ENCODE results near the gene ARHGAP22.

The ARHGAP22 gene

DNA sequence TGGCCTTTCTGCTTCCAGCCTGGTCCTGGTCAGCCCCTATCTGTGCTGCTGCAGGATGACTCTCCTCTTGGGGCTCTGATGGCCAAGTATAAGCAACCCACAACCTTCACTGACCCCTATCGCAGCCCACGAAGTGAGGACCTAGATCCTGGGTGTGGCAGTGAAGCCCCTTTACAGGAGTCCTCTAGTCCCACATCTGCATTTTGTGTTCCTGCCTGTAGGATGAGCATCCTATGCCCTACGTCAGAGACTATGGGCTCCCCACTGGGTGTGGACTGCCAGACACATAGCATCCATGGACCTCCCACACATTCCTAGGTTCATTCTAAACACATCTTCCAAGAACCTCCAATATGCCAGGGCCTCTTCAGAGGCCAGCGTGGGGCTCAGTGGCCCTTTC, 29.0 kb downstream of the ARHGAP22 start:
- H3K4me3 Mint-ChIP-seq = peak overlapping the region in 1 of 2 donors; percentile 82
- DNase-seq (no peak), ATAC-seq (replicated peaks) (no peak)
- H3K4me1 Mint-ChIP-seq = peaks cover 70 to 92% of the 10 kb centered on the region in 2 donors
- H3K27me3 Mint-ChIP-seq = no peaks in the 10 kb centered on the region
- peaks cover 6 to 7% of the 10 kb centered on the region in 2 donors for H3K9me3 Mint-ChIP-seq
- H3K27ac Mint-ChIP-seq = peak overlapping the region; percentile 99
- H3K36me3 Mint-ChIP-seq = peaks cover 31 to 40% of the 10 kb centered on the region in 2 donors

- ATAC-seq (replicated peaks) = peak; percentile 50 to 64
- DNase-seq = peak; percentile 64
- peaks cover 6 to 7% of the 10 kb centered on the region in 2 donors for H3K9me3 Mint-ChIP-seq
- H3K27me3 Mint-ChIP-seq = no peaks in the 10 kb centered on the region
- H3K4me1 Mint-ChIP-seq = peaks cover 67 to 95% of the 10 kb centered on the region in 2 donors
- peak overlapping the region; percentile 79 to 82 for H3K4me3 Mint-ChIP-seq
- H3K27ac Mint-ChIP-seq = peak overlapping the region; percentile 99
- peaks cover 25 to 35% of the 10 kb centered on the region in 2 donors for H3K36me3 Mint-ChIP-seq
These were observed 30.0 kb downstream of the ARHGAP22 start for GRCh38 chr10:48574817-48575380.

DNA sequence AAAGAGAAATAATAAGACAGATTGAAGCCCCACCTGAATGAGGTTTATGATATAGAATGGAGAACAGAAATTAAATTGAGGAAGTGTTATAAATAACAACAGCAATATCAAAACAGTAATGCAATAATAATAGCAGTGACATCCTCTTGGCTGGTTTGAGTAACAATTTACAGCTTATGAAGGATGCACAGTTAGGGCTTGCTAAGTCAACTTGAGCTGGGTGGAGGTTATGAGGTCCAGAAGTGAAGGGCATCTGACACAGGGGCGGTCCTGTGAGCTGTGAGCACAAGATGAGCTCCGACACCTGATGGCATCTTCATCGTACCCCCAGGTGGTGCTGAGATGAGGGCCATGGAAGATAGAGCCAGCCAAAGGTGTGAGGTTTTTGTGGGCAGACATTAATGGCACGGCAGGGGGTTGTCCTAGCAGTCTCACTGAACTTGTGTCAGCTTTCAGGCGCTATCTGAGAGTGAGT, 30.5 kb downstream of the ARHGAP22 start:
- Mint-ChIP-seq H3K27me3 (no peaks in the 10 kb centered on the region), H3K27ac (peak overlapping the region; percentile 99), H3K4me1 (peaks cover 62 to 89% of the 10 kb centered on the region in 2 donors), H3K9me3 (peaks cover 6 to 7% of the 10 kb centered on the region in 2 donors), H3K4me3 (peak overlapping the region; percentile 79 to 82), H3K36me3 (peaks cover 21 to 29% of the 10 kb centered on the region in 2 donors)
- peak; percentile 73 for DNase-seq
- peak; percentile 76 to 80 for ATAC-seq (replicated peaks)

- Mint-ChIP-seq H3K4me3 (peak overlapping the region in 1 of 2 donors; percentile 41), H3K9me3 (peaks cover 3 to 4% of the 10 kb centered on the region in 2 donors), H3K36me3 (peaks cover 19 to 29% of the 10 kb centered on the region in 2 donors), H3K27me3 (no peaks in the 10 kb centered on the region), H3K27ac (peak overlapping the region; percentile 99), H3K4me1 (peaks cover 61 to 77% of the 10 kb centered on the region in 2 donors)
- DNase-seq (no peak), ATAC-seq (replicated peaks) (no peak)
These were observed 31.8 kb downstream of the ARHGAP22 start for GRCh38 chr10:48573045-48573444.

- Mint-ChIP-seq H3K4me3 (no peak overlapping the region), H3K27ac (peak overlapping the region; percentile 99), H3K9me3 (peaks cover 3% of the 10 kb centered on the region in 2 donors), H3K36me3 (peaks cover 19 to 28% of the 10 kb centered on the region in 2 donors), H3K27me3 (no peaks in the 10 kb centered on the region), H3K4me1 (peaks cover 59 to 77% of the 10 kb centered on the region in 2 donors)
- no peak for DNase-seq
- ATAC-seq (replicated peaks) = no peak
These were observed 32.5 kb downstream of the ARHGAP22 start for GRCh38 chr10:48572414-48572813.

DNA sequence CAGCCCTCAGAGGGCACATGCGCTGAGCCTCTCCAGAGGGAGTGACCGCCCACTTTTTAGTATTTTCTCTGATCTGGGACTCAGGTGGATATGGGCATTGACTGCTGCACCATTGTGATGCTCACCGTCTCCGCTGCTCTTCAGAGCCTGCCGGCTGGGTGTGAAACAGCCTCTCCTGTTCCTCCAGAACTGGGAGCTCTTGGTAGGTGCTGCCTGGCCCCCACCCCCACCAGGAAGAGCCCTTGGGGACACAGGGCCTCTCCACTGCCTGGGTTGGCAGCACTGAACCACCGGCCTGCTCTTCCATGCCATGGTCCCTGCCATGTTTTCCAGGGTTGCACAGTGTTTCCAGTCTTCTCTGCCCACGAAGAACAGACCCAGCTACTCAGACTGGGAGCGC, 36.3 kb downstream of the ARHGAP22 start:
- no peaks in the 10 kb centered on the region for H3K27me3 Mint-ChIP-seq
- no peak overlapping the region for H3K4me3 Mint-ChIP-seq
- ATAC-seq (replicated peaks) (no peak), DNase-seq (no peak)
- no peak overlapping the region for H3K27ac Mint-ChIP-seq
- no peaks in the 10 kb centered on the region for H3K9me3 Mint-ChIP-seq
- H3K4me1 Mint-ChIP-seq = peaks cover 36 to 50% of the 10 kb centered on the region in 2 donors
- H3K36me3 Mint-ChIP-seq = peaks cover 13 to 14% of the 10 kb centered on the region in 2 donors

DNA sequence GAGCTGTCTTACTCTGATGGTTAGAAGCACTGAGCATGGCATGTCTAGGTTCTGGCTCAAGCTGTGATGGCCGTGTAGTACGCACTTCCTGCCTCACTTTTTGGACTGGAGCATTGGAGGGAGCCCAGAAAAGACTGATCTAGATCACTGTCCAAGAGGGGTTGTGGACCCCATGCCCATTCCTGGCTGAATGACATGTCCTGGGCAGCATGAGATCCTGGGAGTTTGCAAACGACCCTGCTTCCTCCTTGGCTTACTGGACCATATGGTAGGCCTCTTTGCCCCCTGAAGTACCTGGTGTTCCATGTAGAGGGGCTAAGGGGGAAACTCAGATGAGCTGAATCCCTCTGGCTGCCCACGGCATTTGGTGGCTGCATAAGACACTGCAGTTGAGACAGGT, 36.7 kb downstream of the ARHGAP22 start:
- H3K4me3 Mint-ChIP-seq = no peak overlapping the region
- no peak for DNase-seq
- peaks cover 13 to 14% of the 10 kb centered on the region in 2 donors for H3K36me3 Mint-ChIP-seq
- no peaks in the 10 kb centered on the region for H3K9me3 Mint-ChIP-seq
- no peaks in the 10 kb centered on the region for H3K27me3 Mint-ChIP-seq
- ATAC-seq (replicated peaks) = no peak
- H3K4me1 Mint-ChIP-seq = peaks cover 32 to 46% of the 10 kb centered on the region in 2 donors
- no peak overlapping the region for H3K27ac Mint-ChIP-seq

- peaks cover 25 to 38% of the 10 kb centered on the region in 2 donors for H3K4me1 Mint-ChIP-seq
- H3K36me3 Mint-ChIP-seq = peaks cover 11 to 12% of the 10 kb centered on the region in 2 donors
- H3K27ac Mint-ChIP-seq = no peak overlapping the region
- no peak overlapping the region for H3K4me3 Mint-ChIP-seq
- H3K27me3 Mint-ChIP-seq = no peaks in the 10 kb centered on the region
- ATAC-seq (replicated peaks) = no peak
- H3K9me3 Mint-ChIP-seq = no peaks in the 10 kb centered on the region
- DNase-seq = no peak
These were observed 37.5 kb downstream of the ARHGAP22 start for GRCh38 chr10:48567346-48567745.

GRCh38 chr10:48564466-48565160, 40.3 kb downstream of the ARHGAP22 start:
- DNase-seq (no peak), ATAC-seq (replicated peaks) (no peak)
- H3K4me3 Mint-ChIP-seq = no peak overlapping the region
- H3K27me3 Mint-ChIP-seq = no peaks in the 10 kb centered on the region
- H3K4me1 Mint-ChIP-seq = peaks cover 12 to 15% of the 10 kb centered on the region in 2 donors
- no peak overlapping the region for H3K27ac Mint-ChIP-seq
- H3K9me3 Mint-ChIP-seq = no peaks in the 10 kb centered on the region
- H3K36me3 Mint-ChIP-seq = peaks cover 7 to 8% of the 10 kb centered on the region in 2 donors

DNA sequence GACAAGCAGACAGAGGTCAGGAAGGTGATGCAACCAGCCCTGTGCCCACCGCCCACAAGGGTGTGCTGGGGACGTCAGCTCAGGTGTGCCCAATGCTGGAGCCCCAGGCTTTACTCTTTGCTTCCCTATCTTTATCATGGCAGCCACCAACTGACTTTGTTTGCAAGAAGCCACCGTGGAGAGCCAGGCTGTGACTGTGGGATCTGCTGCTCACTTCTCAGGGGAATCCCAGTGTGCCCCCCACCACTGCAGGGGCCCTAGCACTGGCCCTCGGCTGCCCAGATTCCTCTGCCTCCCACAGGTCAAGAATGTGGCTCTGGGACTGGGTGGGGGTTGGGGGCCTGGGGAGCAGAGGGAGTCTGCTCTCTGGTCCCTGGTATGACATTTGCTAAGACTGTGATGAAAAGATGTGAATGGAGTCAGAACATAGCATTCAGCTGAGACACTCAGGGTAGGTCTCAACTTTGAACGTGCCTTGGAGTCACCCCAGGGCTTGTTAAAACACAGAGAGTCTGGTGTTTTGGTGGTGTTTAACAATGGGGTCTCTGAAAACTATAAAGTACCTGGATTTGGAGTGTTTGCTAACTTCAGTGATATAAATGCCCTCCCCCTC, 47.3 kb downstream of the ARHGAP22 start:
- Mint-ChIP-seq H3K27me3 (no peaks in the 10 kb centered on the region), H3K4me1 (peaks cover 9 to 36% of the 10 kb centered on the region in 2 donors), H3K4me3 (no peak overlapping the region), H3K36me3 (peaks cover 9 to 14% of the 10 kb centered on the region in 2 donors), H3K9me3 (no peaks in the 10 kb centered on the region), H3K27ac (peak overlapping the region; percentile 71)
- DNase-seq (no peak), ATAC-seq (replicated peaks) (no peak)

GRCh38 chr10:48556713-48557112, 48.2 kb downstream of the ARHGAP22 start:
- ATAC-seq (replicated peaks) (no peak), DNase-seq (no peak)
- Mint-ChIP-seq H3K4me1 (peaks cover 14 to 45% of the 10 kb centered on the region in 2 donors), H3K9me3 (no peaks in the 10 kb centered on the region), H3K36me3 (peaks cover 5 to 13% of the 10 kb centered on the region in 2 donors), H3K4me3 (no peak overlapping the region), H3K27me3 (no peaks in the 10 kb centered on the region), H3K27ac (no peak overlapping the region)

DNA sequence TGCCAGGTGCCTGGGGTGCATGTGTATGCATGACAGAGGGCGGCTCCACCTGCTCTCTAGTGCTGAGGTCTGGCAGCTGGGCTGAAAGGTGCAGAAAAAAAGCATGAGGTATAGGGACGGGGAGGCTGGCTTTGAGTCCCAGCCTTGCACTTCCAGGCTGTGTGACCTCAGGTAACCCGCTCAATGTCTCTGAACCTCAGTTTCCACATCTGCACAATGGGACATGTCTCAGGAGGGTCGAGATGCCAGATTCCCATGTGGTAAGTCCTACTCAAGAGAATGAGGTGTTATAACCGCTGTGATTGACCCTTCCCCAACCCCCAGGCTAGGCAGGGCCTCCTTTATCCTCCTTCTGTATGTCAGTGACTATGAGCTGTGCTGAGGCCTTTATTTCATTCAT, 48.8 kb downstream of the ARHGAP22 start:
- H3K27ac Mint-ChIP-seq = no peak overlapping the region
- ATAC-seq (replicated peaks) (no peak), DNase-seq (no peak)
- no peaks in the 10 kb centered on the region for H3K9me3 Mint-ChIP-seq
- H3K36me3 Mint-ChIP-seq = peaks cover 5 to 12% of the 10 kb centered on the region in 2 donors
- H3K4me1 Mint-ChIP-seq = peaks cover 14 to 47% of the 10 kb centered on the region in 2 donors
- no peaks in the 10 kb centered on the region for H3K27me3 Mint-ChIP-seq
- no peak overlapping the region for H3K4me3 Mint-ChIP-seq

DNA sequence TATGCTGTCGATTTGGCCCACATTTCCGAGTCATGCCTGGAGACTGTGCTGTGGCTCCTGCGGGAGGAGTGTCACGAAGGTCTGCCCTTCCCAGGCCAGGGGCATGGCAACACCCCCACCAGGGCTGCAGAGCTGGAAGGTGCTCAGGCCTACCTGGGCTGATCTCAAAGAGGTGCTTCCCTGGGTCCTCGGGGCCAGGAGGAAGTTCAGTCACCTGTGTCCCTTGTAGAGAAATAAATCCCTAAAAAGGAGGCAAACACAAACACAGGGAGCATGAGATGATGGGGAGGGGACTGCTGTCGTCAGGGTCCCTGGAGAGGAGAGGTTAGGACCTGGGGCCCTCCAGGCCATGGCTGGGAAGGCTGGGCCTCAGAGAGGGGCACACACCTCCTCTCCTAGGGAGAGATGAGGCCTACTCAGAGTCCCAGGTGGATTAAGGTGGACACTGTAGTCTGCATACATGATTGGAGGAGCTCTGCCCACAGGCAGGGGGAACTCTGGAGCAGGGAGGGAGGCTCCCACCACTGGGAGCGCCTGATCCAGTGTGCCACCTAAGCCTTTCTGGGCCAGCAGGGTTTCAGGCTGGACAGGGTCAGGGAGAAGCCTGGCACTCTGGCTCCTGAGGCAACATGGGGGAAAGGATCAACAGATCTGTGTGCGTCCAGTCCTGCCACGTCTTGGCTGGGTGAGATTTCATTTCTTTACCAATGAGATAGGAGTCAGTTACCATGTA, 49.4 kb downstream of the ARHGAP22 start:
- Mint-ChIP-seq H3K27me3 (no peaks in the 10 kb centered on the region), H3K9me3 (no peaks in the 10 kb centered on the region), H3K4me1 (peaks cover 14 to 47% of the 10 kb centered on the region in 2 donors), H3K36me3 (peaks cover 5 to 12% of the 10 kb centered on the region in 2 donors), H3K4me3 (no peak overlapping the region), H3K27ac (no peak overlapping the region)
- DNase-seq = no peak
- no peak for ATAC-seq (replicated peaks)

GRCh38 chr10:48554656-48555055, 50.2 kb downstream of the ARHGAP22 start:
- H3K27ac Mint-ChIP-seq = no peak overlapping the region
- DNase-seq (no peak), ATAC-seq (replicated peaks) (no peak)
- H3K4me3 Mint-ChIP-seq = no peak overlapping the region
- peaks cover 14 to 47% of the 10 kb centered on the region in 2 donors for H3K4me1 Mint-ChIP-seq
- H3K27me3 Mint-ChIP-seq = peaks cover 0 to 3% of the 10 kb centered on the region in 2 donors
- no peaks in the 10 kb centered on the region for H3K9me3 Mint-ChIP-seq
- H3K36me3 Mint-ChIP-seq = peaks cover 5 to 12% of the 10 kb centered on the region in 2 donors

Data from stimulated activated naive B cell treated with anti-CD40 and anti-IgM and Interleukin-4, amounts not matched to agents 10 μg/mL and 1 μg/mL and 100 μg/mL, for 72 hours (primary cell).